IMR-90 (cell line): Measurements from ENCODE around the gene IQSEC1. TPM values are rescaled to one million over a fixed set of nuclear protein-coding genes. Genes with fewer than 3 reads are reported as not detected.

Experiments
- ATAC-seq: fragments of 200-7000 bp; cut with Tn5 transposase; 2 replicates; pipeline ENCODE4 v1.9.1; 2020; ENCODE audit warnings: low read depth, mild to moderate bottlenecking, moderate library complexity
- BruUV-seq: library from RNA; stranded (reverse); fragments of 400-500 nt; replicated peaks from 2 replicates; lab custom pipeline; 2021; lab: Mats Ljungman, UMichigan
- CTCF ChIA-PET: fragments of 300-600 bp; formaldehyde crosslinking; extraction: SDS; loops from one replicate; lab custom pipeline; 2021; ENCODE audit warnings: antibody characterized with exemption; lab: Yijun Ruan, JAX
- POLR2A ChIA-PET: fragments of 300-600 bp; sonication (Branson Sonifier 250); formaldehyde crosslinking; loops from one replicate; lab custom pipeline; 2022; ENCODE audit warnings: antibody characterized with exemption; ENCODE audit not compliant: unreplicated experiment; lab: Charles Lee
- DNase-seq: peaks from one replicate; pipeline ENCODE4 v3.0.0; 2013
- H2AFZ ChIP-seq: replicated peaks from 2 replicates; pipeline ENCODE3; 2013; ENCODE audit warnings: low read length, mild to moderate bottlenecking; ENCODE audit not compliant: poor library complexity
- H2AK5ac ChIP-seq: 2 replicates; pipeline ENCODE4 v1.6.1; 2013; ENCODE audit warnings: low read depth, low read length, inconsistent platforms
- H2AK9ac ChIP-seq: replicated peaks from 2 replicates; pipeline ENCODE3; 2013; ENCODE audit warnings: mild to moderate bottlenecking, low read depth, low read length, moderate library complexity; ENCODE audit not compliant: poor library complexity
- H2BK120ac ChIP-seq: 2 replicates; pipeline ENCODE4 v1.6.1; 2013; ENCODE audit warnings: low read depth, low read length, inconsistent platforms
- H2BK15ac ChIP-seq: 3 replicates; pipeline ENCODE4 v1.6.1; 2013; ENCODE audit warnings: low read depth, low read length, inconsistent platforms
- H2BK20ac ChIP-seq: 2 replicates; pipeline ENCODE4 v1.6.1; 2013; ENCODE audit warnings: low read depth, mild to moderate bottlenecking, inconsistent platforms, low read length, moderate library complexity
- H2BK5ac ChIP-seq: 2 replicates; pipeline ENCODE4 v1.6.1; 2013; ENCODE audit warnings: mild to moderate bottlenecking, low read depth, low read length, inconsistent platforms; ENCODE audit not compliant: poor library complexity, severe bottlenecking
- H3K14ac ChIP-seq: replicated peaks from 2 replicates; pipeline ENCODE4 v1.6.1; 2013; ENCODE audit warnings: low read depth, low read length, inconsistent platforms
- H3K18ac ChIP-seq: 2 replicates; pipeline ENCODE4 v1.6.1; 2013; ENCODE audit warnings: low read depth, low read length, control low read depth
- H3K23ac ChIP-seq: 2 replicates; pipeline ENCODE4 v1.6.1; 2013; ENCODE audit warnings: low read depth, low read length, inconsistent platforms
- H3K27ac ChIP-seq: 2 replicates; pipeline ENCODE4 v1.5.1; 2013; ENCODE audit warnings: mild to moderate bottlenecking, control low read depth, low read length; ENCODE audit not compliant: insufficient read depth
- H3K27me3 ChIP-seq: 2 replicates; pipeline ENCODE4 v1.6.1; 2013; ENCODE audit warnings: low read length; ENCODE audit not compliant: control insufficient read depth, insufficient read depth
- H3K36me3 ChIP-seq: 2 replicates; pipeline ENCODE4 v1.6.1; 2013; ENCODE audit warnings: low read length, mixed read lengths; ENCODE audit not compliant: control insufficient read depth, insufficient read depth
- H3K4ac ChIP-seq: 2 replicates; pipeline ENCODE4 v1.6.1; 2013; ENCODE audit warnings: low read depth, low read length, inconsistent platforms
- H3K4me1 ChIP-seq: 2 replicates; pipeline ENCODE4 v1.6.1; 2013; ENCODE audit warnings: low read length, mixed read lengths; ENCODE audit not compliant: control insufficient read depth, insufficient read depth
- H3K4me2 ChIP-seq: 2 replicates; pipeline ENCODE4 v1.6.1; 2013; ENCODE audit warnings: low read depth, mild to moderate bottlenecking, control low read depth, low read length, moderate library complexity
- H3K4me3 ChIP-seq: 2 replicates; pipeline ENCODE4 v1.5.1; 2013; ENCODE audit warnings: low read depth, mild to moderate bottlenecking, control low read depth, low read length, moderate library complexity; ENCODE audit not compliant: insufficient read depth
- H3K56ac ChIP-seq: 2 replicates; pipeline ENCODE4 v1.6.1; 2013; ENCODE audit warnings: low read length, inconsistent platforms; ENCODE audit not compliant: insufficient read depth; ENCODE audit errors: extremely low read depth
- H3K79me1 ChIP-seq, 2 experiments: 2 replicates each; pipeline ENCODE4 v1.6.1; 2013; ENCODE audit warnings: low read length in 2 of 2, inconsistent platforms in 1 of 2, low read depth in 1 of 2
- H3K9ac ChIP-seq: 2 replicates; pipeline ENCODE4 v1.6.1; 2013; ENCODE audit warnings: low read depth, low read length, control low read depth
- H3K9me1 ChIP-seq: 2 replicates; pipeline ENCODE4 v1.6.1; 2013; ENCODE audit warnings: low read length, inconsistent platforms; ENCODE audit not compliant: insufficient read depth
- H3K9me3 ChIP-seq: 2 replicates; pipeline ENCODE4 v1.6.1; 2013; ENCODE audit warnings: low read length; ENCODE audit not compliant: control insufficient read depth, insufficient read depth
- H4K20me1 ChIP-seq: 2 replicates; pipeline ENCODE4 v1.6.1; 2013; ENCODE audit warnings: low read length, inconsistent platforms; ENCODE audit not compliant: insufficient read depth
- H4K5ac ChIP-seq: 2 replicates; pipeline ENCODE4 v1.6.1; 2013; ENCODE audit warnings: mild to moderate bottlenecking, low read depth, low read length, control low read depth
- H4K8ac ChIP-seq, 2 experiments: 2 replicates each; pipeline ENCODE4 v1.6.1; 2013; ENCODE audit warnings: low read depth in 2 of 2, low read length in 2 of 2, control low read depth in 1 of 2, inconsistent platforms in 1 of 2
- H4K91ac ChIP-seq: 2 replicates; pipeline ENCODE4 v1.6.1; 2013; ENCODE audit warnings: low read depth, low read length, inconsistent platforms; ENCODE audit not compliant: insufficient read depth
- CEBPB ChIP-seq: IDR thresholded peaks from 2 replicates; pipeline ENCODE4 v1.6.1; 2012; ENCODE audit warnings: low read depth, low read length, improper control_type of control experiment
- FOS ChIP-seq: fragments of 150-350 bp; IDR thresholded peaks from 2 replicates; pipeline ENCODE4 v1.6.1; 2016; ENCODE audit warnings: low read depth, low read length
- WGBS, 2 experiments: methylation state at CpG; one replicate each; pipeline versions ENCODE4 v1.1.5 to v1.1.7; 2013; ENCODE audit warnings: missing lambda C conversion rate in 2 of 2; ENCODE audit not compliant: insufficient read length in 1 of 2; ENCODE audit errors: extremely low coverage in 2 of 2; 5-methylcytosine and 5-hydroxymethylcytosine counted together
- dilution Hi-C: fragments of 300-500 bp; cut with HindIII; formaldehyde crosslinking; loops from one replicate; pipeline ENCODE4 v1.14.3; 2018; ENCODE audit warnings: low sequenced_read_pairs; ENCODE audit not compliant: unreplicated experiment
- in situ Hi-C: fragments of 300-500 bp; cut with MboI; formaldehyde crosslinking; loops from 3 replicates; pipeline ENCODE4 v1.14.3; 2019; ENCODE audit warnings: low sequenced_read_pairs, inconsistent platforms, mixed read lengths
- intact Hi-C: fragments of 100-400 bp; cut with micrococcal nuclease; formaldehyde crosslinking; loops from 2 replicates; pipeline ENCODE4 v1.10.0; 2022
- polyA plus RNA-seq, 3 experiments: library from polyadenylated mRNA; depleted of rRNA; stranded (reverse); fragments of >200 nt; gene quantifications; 2 replicates each; pipeline ENCODE4 v1.2.3, GENCODE V29; 2012; ENCODE audit warnings: low replicate concordance in 1 of 3
- total RNA-seq: library from RNA; depleted of rRNA; stranded (reverse); fragments of >200 nt; gene quantifications from 2 replicates; pipeline ENCODE4 v1.2.3, GENCODE V29; 2012

Gene IQSEC1
- total and polyA plus RNA-seq, 2 of the 4 experiments (the other 2 are of a cell fraction) = 5.9 to 11.9 TPM

DNA sequence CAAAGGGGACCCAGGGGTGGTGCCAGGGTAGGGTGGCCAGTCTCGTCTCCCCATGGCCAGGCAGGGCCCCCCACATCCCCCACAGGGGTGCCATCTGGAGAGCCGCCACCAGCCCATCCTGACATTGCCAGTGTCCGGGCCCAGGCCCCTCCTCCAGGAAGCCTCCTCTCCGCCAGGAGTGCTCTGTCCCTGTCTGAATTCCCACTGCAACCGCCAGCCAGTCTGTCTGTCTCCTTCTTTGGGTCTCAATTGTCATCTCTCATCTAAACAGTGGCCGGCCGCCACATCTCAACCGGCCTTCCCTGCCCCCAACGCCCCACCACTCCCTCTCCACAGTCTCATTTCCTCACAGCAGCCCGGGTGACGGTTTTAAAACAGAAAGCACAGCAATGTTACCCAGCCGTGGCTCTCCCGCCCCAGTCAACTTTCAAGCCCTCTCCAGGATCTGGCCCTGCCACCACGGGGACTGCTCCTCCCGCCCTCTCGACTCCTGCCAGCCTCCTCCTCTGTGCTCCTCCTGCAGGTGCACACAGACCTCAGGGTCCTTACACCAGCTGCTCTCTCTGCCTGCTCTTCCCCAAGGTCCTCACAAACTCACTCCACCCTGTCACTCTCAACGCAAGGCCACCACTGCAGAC lies 57.0 kb downstream of the IQSEC1 start:
- no peak overlapping the region for H4K91ac ChIP-seq
- no peak overlapping the region for H3K14ac ChIP-seq
- intact Hi-C loops (no loop called here), dilution Hi-C loops (no loop called here), in situ Hi-C loops (no loop called here)
- H3K27me3 ChIP-seq = no peaks in the 10 kb centered on the region
- no peaks in the 10 kb centered on the region for H3K79me1 ChIP-seq
- H3K9me3 ChIP-seq = no peaks in the 10 kb centered on the region
- no peak overlapping the region for H4K8ac ChIP-seq
- no peak overlapping the region for H2BK5ac ChIP-seq
- no peak for TF ChIP-seq CEBPB
- TF ChIP-seq FOS = no peak
- no peak overlapping the region for H2BK120ac ChIP-seq
- no peak overlapping the region for H2AK9ac ChIP-seq
- no peak overlapping the region for H4K5ac ChIP-seq
- H4K20me1 ChIP-seq = no peaks in the 10 kb centered on the region
- H3K27ac ChIP-seq = no peak overlapping the region
- no peak overlapping the region for H3K9ac ChIP-seq
- no peak overlapping the region for H3K56ac ChIP-seq
- BruUV-seq = no TSS peak
- H2AK5ac ChIP-seq = no peak overlapping the region
- no peak overlapping the region; the same call in 1 of the 2 replicates for H3K4ac ChIP-seq
- H2AFZ ChIP-seq = peak overlapping the region; percentile 33
- POLR2A ChIA-PET = no interaction called here
- H3K23ac ChIP-seq = no peak overlapping the region
- CTCF ChIA-PET = no interaction called here
- H2BK15ac ChIP-seq = no peak overlapping the region
- H3K4me2 ChIP-seq = no peak overlapping the region; the same call in 1 of the 2 replicates
- no peaks in the 10 kb centered on the region; the same call in 1 of the 2 replicates for H3K9me1 ChIP-seq
- H3K18ac ChIP-seq = no peak overlapping the region; the same call in 1 of the 2 replicates
- peaks cover 21% of the 10 kb centered on the region; the same call in 1 of the 2 replicates for H3K4me1 ChIP-seq
- 33% methylated on average over 5 of the region's 17 CpGs; no CpG with 5 or more reads in 1 of the 2 experiments for WGBS, 2 experiments
- ATAC-seq (no peak), DNase-seq (no peak)
- no peaks in the 10 kb centered on the region for H3K36me3 ChIP-seq
- H3K4me3 ChIP-seq = no peak overlapping the region
- H2BK20ac ChIP-seq = no peak overlapping the region
